HCT116 (cell line): ENCODE data around the gene PTPN2.

Source experiments
- MAX ChIP-seq: IDR thresholded peaks from 2 replicates; pipeline ENCODE4 v1.6.1; 2012
- SRF ChIP-seq: IDR thresholded peaks from 2 replicates; pipeline ENCODE4 v1.6.1; 2012; ENCODE audit warnings: low read depth
- TF ChIP-seq, protein P1 (sequence below), 3 experiments: fragments of 200-600 bp in 1 of 3; sonication (generic) in 1 of 3; IDR thresholded peaks in 2 of 3; conservative IDR thresholded peaks in 1 of 3; 2 replicates each; pipeline ENCODE4 v1.5.1; 2012 to 2017; ENCODE audit warnings: low read depth in 2 of 3, low read length in 2 of 3, antibody characterized with exemption in 1 of 3, borderline replicate concordance in 1 of 3, control low read depth in 1 of 3, mild to moderate bottlenecking in 1 of 3, mixed read lengths in 1 of 3, mixed run types in 1 of 3, moderate library complexity in 1 of 3; ENCODE audit not compliant: insufficient read depth in 1 of 3

DNA sequence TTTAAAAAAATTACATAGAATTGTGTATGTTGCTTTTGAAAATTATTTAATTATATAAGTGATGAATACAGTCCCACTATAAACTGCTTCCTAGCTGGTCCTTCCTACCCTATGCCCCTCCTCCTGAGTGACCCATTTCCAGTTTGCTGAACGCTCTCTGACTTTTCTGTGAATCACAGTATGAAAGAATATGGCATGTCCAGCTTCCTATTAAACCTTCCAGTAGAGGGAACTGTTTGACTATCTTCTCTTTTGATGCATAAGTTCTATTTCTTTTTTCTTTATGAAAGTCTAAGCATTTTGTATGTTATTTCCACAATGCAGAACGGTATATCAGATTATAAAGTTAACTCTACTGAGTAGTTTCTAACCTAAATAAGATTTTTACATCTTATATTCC is 139.9 kb downstream of the PTPN2 start:
- TF ChIP-seq, protein P1, sequence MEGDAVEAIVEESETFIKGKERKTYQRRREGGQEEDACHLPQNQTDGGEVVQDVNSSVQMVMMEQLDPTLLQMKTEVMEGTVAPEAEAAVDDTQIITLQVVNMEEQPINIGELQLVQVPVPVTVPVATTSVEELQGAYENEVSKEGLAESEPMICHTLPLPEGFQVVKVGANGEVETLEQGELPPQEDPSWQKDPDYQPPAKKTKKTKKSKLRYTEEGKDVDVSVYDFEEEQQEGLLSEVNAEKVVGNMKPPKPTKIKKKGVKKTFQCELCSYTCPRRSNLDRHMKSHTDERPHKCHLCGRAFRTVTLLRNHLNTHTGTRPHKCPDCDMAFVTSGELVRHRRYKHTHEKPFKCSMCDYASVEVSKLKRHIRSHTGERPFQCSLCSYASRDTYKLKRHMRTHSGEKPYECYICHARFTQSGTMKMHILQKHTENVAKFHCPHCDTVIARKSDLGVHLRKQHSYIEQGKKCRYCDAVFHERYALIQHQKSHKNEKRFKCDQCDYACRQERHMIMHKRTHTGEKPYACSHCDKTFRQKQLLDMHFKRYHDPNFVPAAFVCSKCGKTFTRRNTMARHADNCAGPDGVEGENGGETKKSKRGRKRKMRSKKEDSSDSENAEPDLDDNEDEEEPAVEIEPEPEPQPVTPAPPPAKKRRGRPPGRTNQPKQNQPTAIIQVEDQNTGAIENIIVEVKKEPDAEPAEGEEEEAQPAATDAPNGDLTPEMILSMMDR (IDR thresholded peaks at IDR 0.05 in 2 of 3, conservative IDR thresholded peaks at IDR 0.05 in 1 of 3; ENCODE audit: borderline replicate concordance in 1 of 3, insufficient read depth in 1 of 3, low read depth in 2 of 3, low read length in 2 of 3) = peak; percentile 36 to 71 (median 66)
- no peak for TF ChIP-seq MAX
- no peak for TF ChIP-seq SRF
